ENCODE results near the gene PGM2L1.
"Not testable (repeated sequence)": the region's sequence is repeated elsewhere in the genome, so short reads cannot be mapped to it uniquely, and the experiment has no call there.

The PGM2L1 gene

DNA sequence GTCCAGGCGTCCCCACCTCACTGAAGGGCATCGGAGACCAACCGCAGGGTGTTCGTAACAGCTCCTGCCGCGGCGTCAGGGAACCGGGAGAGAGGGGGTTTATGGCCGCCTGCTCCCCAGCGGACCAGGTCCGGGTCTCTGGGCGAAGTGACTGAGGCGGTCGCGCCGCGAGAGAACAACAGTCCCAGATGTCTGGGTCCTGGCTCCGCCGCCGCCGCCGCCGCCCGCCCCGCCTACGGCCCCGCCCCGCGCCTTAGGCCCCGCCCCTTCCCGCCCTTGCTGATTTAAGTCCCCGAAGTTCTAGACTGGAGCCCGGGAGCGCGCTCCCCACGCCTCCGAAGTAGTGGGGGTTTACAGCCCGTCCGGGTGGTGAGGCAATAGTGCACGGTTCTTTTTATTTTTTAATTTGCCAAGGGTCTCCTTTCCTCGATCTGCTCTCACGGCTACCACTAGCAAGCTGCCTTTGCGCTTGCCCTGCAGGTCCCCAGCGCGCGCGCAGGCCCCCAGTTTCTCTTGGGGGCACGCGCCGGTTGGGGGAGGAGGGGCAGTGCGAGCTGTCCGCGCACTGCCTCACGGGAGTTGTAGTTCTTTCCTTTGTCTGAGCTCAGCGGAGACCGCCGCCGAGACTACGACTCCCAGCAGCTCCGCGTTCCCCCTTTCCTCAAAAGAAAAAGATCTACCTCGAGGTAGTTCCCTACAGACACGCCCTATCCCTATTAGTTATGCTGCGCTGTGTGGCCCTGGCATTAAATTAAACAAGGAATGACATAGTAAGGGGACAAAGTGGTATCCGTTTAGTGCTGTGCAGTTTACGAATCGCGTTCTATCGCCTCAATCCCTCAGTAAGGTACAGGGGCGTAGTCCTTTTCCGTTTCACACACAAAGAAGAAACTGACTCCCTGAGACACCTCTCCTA, at the start of gene PGM2L1:
TSS of gene PGM2L1 (minus strand) at position 190 of the 916 bp plus-strand sequence. CDS start 272 bp downstream, outside the sequence.
- DNase-seq, result peak; percentile 62

DNA sequence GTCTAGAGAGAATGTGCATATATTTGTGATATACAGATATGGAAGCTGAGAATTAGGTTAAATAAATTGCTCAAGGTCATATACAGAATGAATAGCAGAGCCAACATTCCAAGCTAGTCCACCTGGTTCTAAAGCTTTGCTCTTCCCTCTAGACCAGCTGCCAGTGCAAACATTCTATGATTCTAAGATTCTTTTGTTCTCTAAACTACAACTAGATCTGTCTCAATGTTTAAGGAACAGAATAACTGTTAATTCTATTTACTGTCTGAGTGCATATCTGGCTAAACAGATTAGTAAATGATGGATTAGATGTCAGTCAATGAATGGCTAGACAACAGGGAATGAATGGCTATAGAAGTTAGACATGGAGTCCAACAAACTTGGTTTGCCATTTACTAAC, 49.5 kb upstream of the PGM2L1 start:
- no peak for DNase-seq

DNA sequence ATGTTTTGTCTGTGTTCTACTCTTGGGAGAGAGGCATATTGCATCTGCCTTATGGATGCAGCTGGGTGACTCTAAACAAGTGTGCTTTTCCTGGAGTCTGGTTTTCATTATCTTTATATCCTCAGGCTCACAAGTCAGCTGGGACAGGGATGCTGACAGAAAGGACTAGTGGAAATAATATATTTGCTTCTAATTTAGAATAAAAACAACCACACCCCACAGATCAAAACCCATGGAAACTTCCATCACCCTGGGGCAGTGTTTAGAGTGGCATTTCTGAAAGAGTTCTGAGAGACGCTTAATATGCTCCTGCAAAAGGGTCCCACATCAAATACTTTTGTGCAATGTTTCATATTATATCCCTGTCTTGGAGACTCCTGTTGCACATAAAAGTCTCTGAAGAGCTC, 48.3 kb upstream of the PGM2L1 start:
- no peak for DNase-seq

DNA sequence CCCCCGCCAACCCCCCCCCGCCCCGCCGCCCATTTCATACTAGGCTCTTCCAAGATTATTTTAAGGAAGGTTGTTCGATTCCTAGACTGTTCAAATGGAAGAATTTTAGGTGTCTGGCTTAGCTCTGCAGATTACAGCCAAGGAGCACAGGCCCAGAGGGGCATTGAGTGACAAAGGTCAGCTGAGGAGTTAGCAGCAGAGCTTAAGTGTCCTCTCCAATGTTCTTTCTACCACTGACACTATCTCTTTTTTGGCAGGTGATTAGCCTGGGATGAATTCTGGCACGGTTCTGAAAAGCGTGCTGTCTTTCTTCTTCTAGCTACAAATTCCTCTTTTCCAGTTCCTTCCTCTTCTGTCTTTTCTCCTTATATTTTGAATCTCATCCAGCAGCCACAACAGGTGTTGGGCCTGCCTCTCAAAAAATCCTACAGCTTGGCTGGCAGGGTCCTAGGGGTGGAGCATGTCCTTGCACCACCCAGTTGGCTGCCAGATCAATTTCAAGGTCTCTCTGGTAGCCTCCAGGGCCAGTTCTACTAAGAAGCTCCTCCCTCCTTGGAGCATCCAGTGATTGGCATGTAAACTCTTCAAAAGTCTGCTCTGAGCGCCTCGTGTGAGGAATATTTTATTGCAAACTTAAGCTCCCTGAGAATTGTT, 46.1 kb upstream of the PGM2L1 start:
- DNase-seq, result no peak

DNA sequence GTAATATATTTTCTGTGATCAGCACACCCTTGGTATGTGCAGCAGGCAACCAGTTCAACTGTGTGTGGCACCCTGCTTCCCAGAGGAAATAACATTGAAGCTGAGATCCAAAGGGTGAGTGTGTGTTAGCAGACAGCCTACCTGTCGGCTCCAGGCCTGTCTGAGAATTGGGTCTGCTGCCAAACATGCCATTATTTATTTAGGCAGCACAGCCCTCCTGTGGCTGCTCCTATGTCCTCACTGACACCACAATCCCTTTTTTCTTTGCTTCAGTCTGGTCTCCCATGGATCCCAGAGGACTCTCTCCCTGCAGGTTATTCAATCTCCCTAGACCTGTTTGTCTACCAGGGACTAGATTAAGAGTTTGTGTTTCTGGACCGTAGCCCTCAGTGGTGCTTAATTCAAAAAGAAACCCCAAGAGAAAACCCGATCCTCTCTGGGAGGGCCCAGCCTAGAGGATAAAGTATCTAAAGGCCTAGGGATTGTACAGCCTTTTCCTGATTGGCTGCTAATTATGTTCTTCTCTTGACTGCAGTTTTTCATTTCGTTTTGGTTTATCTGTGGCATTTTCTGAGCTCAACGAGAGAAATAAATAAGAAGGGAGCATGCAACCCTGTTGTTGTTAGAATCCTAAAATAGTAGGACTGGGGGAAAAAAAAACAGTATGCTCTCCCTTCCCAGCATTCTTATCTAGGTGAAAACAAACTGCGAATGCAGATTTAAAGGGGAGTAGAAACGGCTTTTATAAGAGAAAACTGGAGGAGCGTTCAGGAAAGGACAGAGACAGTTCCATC, 45.0 kb upstream of the PGM2L1 start:
- no peak for DNase-seq

DNA sequence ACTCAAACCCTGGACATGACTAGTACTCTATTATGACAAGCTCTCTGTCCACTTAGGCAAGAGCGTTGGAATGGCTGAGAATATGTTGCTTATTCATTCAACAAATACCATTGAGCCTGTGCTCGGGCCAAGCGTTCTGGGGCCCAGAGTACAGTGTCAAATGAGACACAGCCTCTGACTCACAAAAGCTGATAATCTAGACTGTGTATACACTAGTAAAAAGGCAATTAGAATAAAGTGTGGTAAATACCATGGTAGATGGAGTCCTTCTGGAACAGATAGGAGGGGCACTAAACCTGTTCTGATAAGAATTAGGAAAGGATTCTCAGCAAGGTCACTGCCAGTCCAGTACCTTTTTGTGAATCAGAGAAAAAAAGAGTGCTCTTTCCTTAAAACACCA, 44.4 kb upstream of the PGM2L1 start:
- no peak for DNase-seq

DNA sequence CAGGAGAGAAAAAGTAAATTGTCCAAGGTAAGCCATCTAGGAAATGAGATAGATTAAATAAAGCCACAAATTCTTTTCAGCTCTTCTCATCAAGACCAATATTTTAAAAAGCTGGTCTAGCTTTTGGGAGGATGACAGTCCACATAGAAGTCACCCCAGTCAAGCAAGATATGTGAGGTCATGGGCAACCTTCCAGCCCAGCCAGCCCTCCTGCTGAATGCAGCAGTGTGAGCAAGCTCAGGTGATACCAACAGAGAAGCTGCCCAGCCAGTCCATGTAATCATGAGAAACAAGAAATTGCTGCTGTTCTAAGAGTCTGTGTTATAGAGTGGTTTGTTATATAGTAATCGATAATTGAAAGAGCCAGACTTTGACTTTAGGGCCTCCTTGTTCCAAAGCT, 40.4 kb upstream of the PGM2L1 start:
- DNase-seq, result no peak

DNA sequence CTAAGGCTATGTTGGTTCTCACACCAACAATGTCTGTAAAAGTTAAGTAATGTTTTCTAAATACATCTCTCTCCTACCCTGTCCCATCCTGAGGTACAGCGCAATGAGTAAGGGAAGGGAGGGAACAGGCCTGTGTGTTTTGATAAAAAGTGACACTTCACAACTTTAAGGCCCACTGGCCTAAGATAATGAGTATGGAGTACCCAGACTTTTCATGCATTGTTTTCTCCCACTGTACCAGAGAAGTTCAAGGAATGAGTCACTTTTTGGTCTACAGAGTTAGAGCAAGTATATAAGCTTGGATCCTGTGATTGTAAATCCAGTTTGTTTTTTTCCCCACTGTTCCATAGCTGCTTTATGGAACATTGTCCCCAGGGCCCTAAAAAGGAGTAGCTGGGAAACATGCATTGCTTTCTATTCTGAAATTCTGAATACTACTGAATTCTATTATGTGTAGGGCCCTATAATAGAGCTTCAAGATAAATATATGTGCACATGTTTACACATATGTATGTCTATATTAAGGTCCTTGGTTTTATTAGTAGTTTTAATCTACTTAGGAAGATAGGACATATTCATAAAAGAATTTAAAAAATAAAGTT, 39.3 kb upstream of the PGM2L1 start:
- no peak for DNase-seq

DNA sequence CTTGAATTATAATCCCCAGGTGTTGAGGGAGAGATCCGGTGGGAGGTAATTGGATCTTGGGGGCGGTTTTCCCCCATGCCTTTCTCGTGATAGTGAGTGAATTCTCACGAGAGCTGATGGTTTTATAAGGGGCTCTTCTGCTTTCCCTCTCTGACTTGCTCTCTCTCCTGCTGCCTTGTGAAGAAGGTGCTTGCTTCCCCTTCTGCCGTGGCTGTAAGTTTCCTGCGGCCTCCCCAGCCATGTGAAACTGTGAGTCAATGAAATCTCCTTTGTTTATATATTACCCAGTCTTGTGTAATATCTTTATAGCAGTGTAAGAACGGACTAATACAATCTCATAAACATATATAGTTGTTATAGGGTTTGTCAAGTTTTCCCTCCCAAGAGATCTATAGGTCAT, 36.3 kb upstream of the PGM2L1 start:
- DNase-seq, result no peak

DNA sequence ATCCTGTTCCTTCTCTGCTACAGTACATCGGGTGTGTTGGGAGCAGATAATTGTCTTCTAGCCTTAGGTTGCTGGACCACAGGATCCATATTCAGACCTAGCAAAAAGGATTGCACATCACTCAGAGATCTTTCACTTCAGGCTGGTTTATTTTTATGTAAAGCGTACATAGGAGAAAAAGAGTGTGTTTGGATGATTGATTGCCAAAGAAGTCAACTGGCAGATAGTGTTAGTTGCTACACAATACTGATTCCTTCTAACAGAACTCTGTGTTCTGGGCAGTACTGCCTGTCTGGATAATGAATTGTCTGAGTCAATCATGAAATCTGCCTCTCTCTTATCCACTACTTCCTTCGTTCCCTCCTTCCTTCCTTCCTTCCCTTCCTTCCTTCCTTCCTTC, 31.0 kb upstream of the PGM2L1 start:
- DNase-seq, result no peak

DNA sequence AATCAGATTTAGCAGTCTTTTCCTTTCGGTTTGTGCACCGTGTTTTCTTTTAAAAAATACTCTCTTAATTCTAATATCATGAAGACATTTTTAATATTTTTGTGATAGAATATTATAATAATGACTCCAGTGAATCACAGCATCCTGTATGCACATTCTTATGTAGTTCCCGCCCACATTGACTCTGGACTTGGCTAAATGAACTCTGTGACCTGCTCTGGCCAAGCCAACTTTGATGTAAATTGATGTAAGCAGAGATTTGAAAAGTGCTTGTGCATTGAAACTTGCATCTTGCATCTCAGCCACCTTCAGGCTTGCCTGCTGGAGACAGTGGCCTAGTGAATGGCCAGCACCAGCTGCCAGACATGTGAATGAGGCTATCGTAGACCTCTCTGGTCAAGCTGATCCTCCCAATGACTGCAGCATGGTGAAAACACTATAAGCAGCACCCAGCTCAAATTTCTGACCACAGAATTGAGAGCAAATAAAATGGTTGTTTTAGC, 29.2 kb upstream of the PGM2L1 start:
- DNase-seq, result no peak

DNA sequence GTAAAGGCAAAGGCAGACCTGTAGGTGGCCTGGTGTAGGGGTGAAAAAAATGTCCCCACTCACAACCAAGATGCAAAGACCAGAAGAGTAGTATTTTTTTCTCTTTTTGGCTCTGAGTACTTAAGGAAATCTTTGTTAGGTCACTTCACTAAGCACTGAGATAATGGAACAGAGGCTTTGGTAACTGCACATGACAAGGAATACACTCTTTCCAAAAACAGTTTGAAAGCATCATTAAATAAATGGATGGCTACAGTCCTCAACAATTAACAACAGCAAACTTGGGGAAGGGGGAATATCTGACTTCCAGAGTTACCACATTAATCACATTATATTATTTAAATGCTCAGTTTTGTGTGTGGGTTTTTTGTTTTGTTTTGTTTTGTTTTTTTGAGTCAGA, 26.9 kb upstream of the PGM2L1 start:
- DNase-seq, result no peak

DNA sequence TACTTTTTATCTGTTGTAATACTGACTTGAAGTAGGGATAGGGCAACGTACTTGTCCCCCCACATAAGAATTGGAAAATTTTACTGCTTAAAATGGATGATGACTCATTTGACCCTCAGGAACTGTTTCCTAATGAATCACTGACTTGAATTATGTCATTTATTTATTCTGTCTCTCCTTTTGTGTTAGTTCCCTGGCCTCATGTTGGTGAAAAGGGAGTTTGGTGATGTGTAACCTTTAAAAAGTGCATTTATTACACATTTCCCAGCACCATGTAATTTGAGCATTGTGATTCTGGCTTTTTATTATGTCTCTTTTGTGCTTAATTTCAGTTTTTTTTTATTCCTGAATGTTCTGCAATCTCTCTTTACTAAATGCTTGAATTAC, 20.3 kb upstream of the PGM2L1 start:
- no peak for DNase-seq

DNA sequence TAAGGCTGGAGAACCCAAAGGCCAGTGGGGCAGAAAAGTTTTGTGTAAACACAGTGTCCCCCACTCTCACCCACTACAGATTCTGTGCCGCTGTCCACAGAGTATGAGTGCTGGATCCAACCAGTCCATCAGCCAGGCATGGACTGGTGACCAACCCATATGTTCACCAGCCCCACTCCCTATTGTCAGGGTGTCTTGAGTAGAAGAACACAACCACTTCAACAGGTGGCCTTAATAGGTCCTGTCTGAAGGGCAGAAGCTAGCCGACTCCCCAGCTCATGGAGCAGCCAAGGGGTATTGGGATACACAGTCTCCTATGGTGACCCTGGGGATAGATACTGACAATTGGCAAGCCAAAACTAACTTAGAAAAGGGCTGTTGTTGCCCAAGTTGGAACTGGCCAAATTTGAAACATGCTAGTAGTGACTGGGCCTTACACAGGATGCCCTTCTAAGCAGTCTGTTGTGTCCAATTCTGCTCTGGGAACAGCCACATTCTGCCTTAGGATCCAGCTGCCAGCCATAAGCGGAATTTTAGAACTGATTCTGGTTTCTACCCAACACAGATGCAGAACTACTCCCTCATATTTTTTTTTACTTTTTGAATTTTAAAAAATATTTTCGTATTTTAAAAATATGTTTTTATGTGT, 19.8 kb upstream of the PGM2L1 start:
- DNase-seq, result no peak

DNA sequence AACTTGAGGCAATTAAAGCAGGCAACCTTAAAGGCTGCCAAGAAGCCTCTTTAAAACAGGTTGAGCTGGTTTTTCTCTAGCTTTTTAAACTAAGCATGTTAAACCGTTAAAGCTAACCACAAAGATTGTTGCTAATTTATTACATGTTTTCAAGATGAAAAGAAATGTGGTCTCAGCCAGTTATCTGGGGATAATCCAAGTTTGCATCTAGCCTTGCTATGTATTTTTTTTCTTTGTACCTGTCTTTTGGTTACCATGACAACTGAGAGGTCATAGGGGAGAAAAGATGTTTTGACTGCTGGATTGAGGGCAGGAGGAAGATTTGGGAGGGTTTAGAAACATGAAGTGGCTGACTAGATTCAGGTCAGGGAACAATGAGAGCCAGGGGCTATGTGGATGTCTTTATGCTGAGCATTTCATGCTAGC, 19.2 kb upstream of the PGM2L1 start:
- DNase-seq, result no peak

DNA sequence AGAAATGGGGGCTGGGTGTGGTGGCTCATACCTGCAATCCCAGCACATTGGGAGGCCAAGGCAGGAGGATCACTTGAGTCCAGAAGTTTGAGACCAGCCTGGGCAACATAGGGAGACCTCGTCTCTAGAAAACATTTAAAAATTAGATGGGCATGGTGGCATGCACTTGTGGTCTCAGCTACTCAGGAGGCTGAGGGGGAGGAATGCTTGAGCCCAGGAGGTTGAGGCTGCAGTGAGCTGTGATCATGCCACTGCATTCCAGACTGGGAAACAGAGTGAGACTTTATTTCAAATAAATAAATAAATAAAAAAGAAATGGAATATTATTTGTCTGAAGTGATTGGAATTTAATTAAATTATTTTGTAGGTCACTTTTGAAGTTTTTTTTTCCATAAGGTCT, 18.7 kb upstream of the PGM2L1 start:
- DNase-seq, result not testable (repeated sequence)

DNA sequence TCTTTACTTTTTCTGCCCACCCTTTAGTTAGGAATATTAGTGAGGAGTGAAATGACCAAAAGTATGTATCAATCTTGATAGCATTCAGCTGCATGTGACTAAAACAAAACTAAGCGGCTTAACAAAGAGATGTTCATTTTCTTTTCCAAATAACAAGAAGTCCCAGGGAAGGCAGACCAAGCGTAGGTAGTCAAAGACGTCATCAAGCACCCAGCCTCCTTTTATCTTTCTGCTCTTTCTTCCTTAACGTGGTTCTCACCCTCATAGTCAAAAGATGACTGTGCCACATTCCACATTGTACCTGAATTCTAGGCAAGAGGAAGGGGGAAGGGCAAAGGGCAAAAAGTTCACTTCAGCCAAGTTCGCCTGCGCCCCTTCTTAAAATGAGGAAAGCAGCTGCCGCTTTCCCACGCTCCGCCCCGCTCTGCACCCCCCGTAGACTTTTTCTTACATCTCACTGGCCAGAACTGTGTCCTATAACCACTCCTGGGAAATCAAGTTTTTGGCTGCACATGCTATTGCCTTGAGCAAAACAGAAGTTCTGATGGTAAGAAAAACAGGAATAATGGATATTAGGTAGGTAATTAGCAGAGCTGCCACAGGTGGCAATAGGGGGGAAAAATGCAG, 14.6 kb upstream of the PGM2L1 start:
- no peak for DNase-seq

DNA sequence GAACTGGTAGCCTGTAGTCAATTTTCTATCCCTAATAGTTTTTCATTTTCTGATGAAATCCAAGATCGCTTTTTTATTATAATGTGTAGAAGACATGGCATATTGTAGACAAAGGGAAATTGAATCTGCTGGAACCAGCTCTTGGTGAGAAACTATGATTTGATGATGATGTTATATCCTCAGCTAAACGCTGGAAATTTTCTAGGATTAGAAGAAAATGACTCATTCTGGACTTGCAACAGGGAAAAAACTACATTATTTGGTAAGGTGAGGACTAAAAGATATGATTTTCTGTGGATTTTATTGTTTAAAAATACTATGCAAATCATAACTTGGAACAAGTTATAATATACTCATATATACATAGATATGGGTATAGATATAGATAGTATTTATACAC, 14.1 kb upstream of the PGM2L1 start:
- DNase-seq, result no peak

DNA sequence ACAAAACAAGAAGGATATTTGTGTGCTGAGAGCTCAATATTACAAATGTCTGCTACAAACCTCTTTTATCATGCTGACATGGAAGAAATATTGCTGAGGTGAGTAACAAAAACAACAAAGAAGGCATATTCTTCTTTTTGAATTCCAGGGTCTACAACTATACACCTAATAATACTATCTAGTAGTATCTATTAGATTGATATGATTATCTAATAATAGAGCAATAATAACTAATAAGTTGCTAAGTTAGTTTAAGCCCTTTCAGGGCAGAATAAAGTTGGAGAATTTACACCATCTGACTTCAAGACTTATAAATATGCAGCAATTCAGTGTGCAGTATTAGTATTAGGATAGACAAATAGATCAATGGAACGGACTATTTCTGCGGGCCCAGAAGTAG, 11.4 kb upstream of the PGM2L1 start:
- no peak for DNase-seq

DNA sequence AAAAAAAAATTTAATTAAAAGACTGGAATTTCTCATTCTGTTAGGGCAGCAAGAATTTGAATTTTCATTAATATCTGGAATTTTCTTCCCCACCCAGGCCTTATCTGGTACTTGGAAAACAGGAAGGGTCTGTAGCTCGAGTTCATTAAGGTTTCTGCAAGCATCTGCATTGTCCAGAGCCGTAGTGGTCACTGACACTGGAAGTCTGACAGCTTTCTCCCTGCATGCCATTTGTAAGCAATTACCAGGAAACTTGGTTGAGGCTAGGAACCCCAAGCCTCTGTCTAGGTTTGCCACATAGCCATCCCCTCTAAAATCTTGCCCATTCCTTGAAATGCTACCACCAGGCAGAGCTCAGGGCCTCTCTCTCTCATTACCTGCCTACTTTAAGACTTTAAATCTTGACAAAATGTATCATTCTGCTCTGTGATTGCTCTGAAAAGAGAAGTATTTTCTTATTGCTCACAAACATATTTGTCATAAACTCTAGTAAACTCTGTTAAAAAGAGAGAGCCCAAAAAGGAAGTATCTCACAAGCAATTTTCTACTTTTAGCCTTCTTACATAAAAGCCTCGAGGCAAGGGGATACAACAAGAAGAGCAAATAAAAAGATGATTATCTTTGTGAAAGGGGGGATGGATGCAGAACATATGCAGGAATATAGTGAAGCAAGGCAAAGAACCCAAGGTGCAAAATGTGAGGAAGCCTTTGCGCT, 5.5 kb upstream of the PGM2L1 start:
- no peak for DNase-seq

DNA sequence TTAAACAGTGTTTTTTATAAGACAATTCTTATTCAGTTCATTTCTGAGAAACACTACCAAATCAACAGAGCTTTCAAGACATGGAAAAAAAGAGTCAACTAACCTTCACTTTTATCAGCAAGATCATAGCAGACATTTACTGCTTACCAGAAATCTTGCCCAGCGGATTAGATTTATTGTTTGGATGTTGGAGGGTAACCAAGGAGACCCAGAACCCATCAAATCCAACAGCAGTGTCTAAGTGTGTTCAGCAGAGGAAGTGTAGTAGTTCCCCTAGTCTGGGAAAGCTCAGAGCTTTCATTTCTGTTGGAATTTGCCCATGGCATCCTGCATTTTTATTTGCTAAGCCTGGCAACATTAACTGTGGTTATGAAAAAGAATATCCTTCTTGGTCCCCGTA, 2.4 kb upstream of the PGM2L1 start:
- no peak for DNase-seq

All from GOT3 (cell line).